HG02623 (cell line): ENCODE measurements around the gene HMGXB3.
"Not testable (repeated sequence)": the region's sequence is repeated elsewhere in the genome, so short reads cannot be mapped to it uniquely, and the experiment has no call there.

Experiments
- ATAC-seq: cut with Tn5 transposase; IDR thresholded peaks from one replicate; pipeline ENCODE4 v1.9.1; 2021; ENCODE audit warnings: moderate library complexity; ENCODE audit not compliant: unreplicated experiment

HMGXB3 gene

GRCh38 chr5:150081541-150082283, 81.2 kb downstream of the HMGXB3 start:
- peak; percentile 89 for ATAC-seq

DNA sequence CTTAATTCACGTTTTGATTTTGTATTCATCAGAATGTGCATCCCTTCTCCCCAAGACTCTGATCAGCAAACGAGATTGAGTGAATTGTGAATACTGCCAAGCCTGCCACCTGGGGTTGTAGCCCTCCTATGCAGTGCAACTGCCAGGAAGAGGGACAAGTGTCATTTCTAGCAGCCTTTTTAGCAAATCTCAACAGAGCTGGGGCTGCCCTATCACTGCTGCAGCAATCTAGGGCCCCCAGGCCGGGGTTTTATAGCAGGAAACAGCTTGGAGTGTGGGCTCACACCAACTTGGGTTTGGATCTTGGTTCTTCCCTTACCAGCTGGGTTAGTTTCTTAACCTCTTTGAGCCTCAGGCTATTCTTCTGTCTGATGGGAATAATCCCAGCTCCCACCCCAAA, 81.8 kb downstream of the HMGXB3 start:
- peak; percentile 9 for ATAC-seq

GRCh38 chr5:150082889-150083288, 82.3 kb downstream of the HMGXB3 start:
- no peak for ATAC-seq

GRCh38 chr5:150084754-150085153, 84.2 kb downstream of the HMGXB3 start:
- ATAC-seq: not testable (repeated sequence)

DNA sequence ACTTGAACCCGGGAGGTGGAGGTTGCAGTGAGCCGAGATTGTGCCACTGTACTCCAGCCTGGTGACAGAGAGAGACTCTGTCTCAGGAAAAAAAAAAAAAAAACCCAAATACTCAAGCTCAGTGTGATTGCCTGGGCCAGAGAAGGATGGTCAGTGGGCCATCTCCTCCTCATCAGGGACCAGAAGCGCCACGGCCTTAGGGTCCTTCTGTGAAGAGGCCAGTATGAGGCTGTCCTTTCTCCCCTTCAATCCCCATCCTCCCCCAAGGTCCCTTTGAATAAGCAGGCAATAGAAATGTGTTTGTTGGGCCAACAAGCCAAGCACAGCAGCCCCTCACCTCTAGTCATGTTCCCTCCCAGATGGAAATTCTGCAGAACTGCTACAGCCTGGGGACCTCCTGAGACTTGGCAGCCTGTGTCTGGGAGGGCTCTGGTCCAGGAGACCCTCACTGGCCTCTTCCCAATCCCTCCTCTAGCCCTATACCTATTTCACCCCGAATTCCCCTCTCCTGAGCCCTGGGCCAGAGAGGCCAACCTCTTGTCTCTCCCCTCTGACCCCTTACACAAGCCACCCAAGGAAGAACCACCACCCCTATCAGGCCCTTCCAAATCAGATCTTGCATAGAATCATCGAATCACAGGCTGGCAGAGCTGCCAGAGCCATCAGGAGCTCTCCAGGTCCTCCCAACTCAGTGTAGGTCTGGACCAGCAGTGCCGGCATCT, 84.8 kb downstream of the HMGXB3 start:
- ATAC-seq: no peak

GRCh38 chr5:150085950-150086715, 85.6 kb downstream of the HMGXB3 start, which contains the start of gene CSF1R:
TSS of gene CSF1R (minus strand) at chr5:150086554. CDS start at chr5:150086427, 127 bp downstream.
- no peak for ATAC-seq

DNA sequence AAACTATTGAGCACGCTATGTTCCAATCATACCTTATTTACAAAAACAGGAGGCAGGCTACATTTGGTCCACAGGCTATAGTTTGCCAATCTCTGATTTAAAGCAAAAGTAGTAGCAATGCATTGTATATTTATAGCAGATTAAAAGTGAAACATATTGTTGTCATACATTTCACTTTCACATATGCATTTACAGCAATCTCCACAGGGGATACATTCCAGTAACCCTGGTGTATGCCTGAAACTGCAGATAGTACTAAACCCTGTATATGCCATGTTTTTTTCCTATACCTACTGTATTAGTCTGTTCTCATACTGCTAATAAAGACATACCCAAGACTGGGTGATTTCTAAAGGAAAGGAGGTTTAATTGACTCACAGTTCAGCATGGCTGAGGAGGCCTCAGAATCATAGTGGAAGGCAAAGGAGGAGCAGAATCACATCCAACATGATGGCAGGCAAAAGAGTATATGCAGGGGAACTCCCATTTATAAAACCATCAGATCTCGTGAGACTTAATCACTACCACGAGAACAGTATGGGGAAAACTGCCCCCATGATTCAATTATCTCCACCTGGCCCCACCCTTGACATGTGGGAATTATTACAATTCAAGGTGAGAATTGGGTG, 91.7 kb downstream of the HMGXB3 start:
- ATAC-seq: peak; percentile 61

DNA sequence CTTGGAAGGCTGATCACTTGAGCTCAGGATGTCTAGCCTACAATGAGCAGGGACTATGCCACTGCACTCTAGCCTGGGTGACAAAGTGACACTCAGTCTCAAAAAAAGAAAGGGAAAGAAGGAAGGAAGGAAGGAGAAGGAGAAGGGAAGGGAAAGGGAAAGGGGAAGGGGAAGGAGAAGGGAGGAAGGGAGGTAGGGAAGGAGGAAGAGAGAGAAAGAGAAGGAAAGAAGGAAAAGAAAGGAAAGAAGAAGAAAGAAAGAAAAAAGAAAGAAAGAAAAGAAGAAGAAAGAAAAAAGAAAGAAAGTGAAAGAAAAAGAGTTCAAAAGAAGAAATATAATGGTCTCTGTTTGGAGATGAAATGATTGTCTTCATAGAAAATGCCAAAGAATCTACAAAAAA, 96.6 kb downstream of the HMGXB3 start:
- no peak for ATAC-seq

DNA sequence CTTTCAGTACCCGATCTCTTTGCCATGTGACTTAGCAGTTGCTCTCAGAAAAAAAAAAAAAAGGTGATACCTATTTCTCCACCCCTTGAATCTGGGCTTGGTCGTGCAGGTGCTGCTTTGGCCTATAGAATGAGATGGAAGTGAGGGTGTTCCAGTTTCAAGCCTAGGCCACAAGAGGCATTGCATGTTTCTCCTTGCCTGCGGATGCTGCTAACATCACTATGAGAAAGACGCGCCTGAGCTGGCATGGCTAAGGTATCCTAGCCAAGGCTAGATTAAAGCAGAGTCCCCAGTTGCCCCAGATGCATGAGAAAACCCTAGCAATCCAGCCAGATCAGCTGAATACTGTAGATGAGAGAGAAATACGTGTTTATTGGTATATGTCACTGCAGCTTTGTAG, 100.5 kb downstream of the HMGXB3 start:
- ATAC-seq: no peak
